GM21526 (cell line): ENCODE data around the gene ACAT2.
A peak's percentile ranks its signal among the peaks of the same experiment; 100 is the strongest.
"Not testable (repeated sequence)": the region's sequence is repeated elsewhere in the genome, so short reads cannot be mapped to it uniquely, and the experiment has no call there.

Experiments
- ATAC-seq: cut with Tn5 transposase; IDR thresholded peaks from one replicate; pipeline ENCODE4 v1.9.1; 2021; ENCODE audit warnings: moderate library complexity; ENCODE audit not compliant: unreplicated experiment, low FRiP score

Gene ACAT2

DNA sequence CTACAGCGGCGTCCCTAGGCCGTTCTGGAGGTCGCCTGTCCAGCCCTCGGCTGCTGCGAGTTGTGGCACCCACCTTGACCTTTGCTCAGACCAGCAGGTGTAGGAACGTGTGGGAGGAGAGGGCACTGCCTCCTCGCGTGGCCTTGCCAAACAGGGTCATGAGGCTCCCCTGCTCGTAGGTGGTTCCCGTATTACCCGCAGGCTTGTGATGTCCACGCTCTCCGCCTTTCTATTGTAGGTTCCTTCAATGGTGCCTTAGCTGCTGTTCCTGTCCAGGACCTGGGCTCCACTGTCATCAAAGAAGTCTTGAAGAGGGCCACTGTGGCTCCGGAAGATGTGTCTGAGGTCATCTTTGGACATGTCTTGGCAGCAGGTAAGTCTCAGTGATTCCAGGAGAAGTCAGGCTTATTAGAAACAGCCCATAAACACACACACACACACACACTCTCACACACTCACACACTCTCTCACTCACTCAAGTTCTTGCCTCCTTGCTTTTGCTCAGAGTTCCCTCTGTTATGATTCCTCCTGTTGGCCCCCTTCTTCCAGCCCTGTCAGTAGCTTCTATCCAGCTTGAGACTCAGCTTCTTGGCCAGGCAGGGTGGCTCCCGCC is 942 bp downstream of the ACAT2 start:
- peak; percentile 3 for ATAC-seq

- ATAC-seq, result no peak
Observed at GRCh38 chr6:159766906-159767305, 5.1 kb downstream of the ACAT2 start.

DNA sequence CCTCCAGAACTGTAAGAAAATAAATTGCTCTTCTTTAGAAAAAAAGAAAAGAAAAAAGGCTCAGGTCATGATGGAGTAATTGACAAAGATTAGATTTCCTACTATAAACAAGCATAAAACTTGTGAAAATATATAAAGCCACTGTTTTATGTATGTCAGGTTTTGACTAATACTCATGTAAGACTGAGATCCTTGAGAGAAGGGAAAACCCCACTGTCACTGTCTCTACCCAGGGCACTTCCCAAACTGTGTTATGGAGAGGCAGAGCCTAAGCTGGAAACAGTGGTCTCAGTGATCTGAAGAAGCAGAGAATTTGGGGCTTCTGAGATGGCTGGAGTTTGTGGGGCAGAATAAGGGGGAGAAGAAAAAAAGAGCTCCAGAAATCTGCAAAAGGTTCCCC is 7.6 kb downstream of the ACAT2 start:
- no peak for ATAC-seq

- no peak for ATAC-seq
Observed at GRCh38 chr6:159772196-159772595, 10.4 kb downstream of the ACAT2 start.

DNA sequence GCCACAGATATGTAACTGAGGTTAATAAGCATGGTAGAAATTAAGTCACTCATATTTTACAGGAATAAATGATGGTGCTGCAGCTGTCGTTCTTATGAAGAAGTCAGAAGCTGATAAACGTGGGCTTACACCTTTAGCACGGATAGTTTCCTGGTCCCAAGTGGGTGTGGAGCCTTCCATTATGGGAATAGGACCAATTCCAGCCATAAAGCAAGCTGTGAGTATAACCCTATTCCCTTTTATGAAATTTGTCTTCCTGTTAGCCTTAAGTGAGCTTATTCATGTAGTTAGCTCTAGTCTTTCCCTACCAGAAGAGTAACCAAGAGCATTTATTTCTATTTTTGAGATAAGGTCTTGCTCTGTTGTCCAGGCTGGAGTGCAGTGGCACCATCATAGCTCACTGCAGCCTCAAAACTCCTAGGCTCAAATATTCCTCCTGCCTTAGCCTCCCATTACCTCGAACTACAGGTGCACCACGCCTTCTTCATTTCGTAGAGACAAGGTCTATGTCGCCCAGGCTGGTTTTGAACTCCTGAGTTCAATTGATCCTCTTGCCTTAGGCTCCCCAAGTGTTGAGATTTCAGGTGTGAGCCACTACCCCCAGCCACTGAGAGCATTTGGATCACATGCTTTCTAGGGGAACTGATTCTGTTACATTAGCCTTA is 15.5 kb downstream of the ACAT2 start:
- no peak for ATAC-seq

GRCh38 chr6:159778131-159778530 is 16.3 kb downstream of the ACAT2 start:
- no peak for ATAC-seq

DNA sequence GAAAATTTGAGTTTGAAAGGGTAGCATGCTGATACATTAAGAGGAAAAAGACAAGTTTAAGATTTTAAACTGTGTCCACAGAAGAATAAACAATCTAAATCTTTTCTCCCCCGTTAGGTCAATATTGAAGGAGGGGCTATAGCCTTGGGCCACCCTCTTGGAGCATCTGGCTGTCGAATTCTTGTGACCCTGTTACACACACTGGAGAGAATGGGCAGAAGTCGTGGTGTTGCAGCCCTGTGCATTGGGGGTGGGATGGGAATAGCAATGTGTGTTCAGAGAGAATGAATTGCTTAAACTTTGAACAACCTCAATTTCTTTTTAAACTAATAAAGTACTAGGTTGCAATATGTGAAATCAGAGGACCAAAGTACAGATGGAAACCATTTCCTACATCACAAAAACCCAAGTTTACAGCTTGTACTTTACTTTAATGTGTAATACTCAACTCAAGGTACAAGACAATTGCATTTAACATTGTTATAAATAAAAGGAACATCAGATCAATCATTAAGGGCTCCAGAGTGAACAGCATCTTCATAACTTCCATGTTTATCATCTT is 16.8 kb downstream of the ACAT2 start:
- ATAC-seq, result no peak

DNA sequence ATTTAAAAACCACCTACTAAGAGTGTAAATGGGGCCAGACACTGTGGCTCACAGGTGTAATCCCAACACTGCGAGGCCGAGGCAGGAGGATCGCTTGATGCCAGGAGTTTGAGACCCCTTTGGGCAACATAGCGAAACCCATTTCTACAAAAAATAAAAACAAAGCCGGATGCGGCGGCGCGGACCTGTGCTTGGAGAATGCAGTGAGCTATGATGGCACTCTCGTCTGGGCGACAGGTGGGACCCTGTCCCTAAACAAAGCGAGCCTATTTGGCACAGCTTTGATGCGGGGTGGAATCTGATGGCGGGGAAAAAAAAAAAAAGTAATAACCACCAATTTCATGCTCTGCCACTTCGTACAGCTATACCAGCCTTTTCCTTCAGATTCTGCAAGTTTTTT is 26.4 kb downstream of the ACAT2 start:
- ATAC-seq, result no peak

DNA sequence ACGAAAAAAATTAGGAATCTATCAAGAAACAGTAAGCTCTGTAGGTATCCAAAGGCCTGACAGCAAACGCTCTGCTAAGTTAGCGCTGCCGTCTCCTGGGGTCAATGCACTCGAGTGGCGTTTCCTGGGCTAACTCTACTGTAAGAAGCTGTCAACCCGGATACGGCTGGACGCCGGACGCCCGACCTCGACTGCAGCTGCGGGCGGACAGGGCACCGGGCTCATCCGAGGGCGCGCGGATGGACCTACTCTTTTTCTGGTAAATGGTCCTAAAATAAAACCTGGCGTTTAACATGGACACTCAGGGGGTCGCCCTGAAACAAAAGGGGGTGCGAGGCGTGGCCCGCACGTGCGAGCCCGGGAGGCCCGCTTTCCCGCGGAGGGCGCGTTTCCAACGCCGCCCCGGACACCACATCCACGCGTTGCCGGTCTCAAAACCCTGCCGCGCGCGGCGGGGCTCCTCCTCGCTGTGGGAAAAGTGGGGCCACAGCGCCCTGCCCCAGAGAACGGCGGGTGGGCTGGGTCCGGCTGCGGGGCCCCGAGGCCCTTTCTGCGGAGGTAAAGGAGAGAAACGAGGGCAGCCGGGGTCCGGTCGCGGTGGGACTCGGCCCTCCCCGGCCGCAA is 27.0 kb downstream of the ACAT2 start:
- ATAC-seq, result no peak

GRCh38 chr6:159789377-159790148 is 27.7 kb downstream of the ACAT2 start, which contains the start of gene TCP1:
TCP1 (minus strand) TSS chr6:159789602; CDS start chr6:159789468, 134 bp downstream.
- peak; percentile 67 for ATAC-seq

DNA sequence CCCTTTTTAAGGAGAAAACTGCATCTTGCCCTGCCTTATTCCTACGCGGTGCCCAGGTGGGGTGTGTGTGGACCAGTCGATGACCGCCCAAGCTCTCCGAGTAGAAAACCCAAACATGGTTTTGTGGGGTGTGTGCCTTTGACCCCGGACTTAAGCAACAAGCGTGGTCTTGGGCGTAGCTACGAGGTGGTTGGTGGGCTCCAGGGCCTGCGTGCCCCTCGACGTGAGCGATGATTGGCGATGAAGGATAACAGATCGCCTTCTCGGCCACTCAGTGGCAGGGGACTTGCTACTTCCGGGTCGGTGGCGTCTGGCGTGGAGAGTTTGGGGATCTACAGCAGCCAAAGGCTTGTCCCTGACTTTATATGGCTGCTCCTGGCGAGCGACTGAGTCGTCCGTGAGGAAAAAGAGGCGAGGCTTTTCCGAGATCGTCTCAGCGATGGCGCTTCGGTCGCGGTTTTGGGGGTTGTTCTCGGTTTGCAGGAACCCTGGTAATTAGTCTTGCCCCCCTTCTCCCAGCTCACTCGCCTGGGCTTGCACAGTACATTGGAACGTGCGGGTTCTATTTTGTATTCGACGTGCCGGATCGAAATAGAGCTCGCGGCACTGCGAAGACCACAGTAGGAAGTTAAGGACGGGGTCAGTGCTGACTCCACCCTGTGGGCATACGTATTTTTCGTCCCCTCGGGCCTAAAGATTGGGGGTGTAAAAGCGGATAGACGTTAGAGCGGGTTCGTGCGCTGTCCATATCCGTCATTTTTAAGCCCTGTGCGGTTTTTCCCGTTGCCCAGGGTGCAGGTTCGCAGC is 28.5 kb downstream of the ACAT2 start, which contains the start of gene MRPL18:
Gene MRPL18, plus strand, starts transcription at position 319 of the 807 bp plus-strand sequence. Its CDS starts 121 bp downstream, at position 440.
- peak; percentile 84 for ATAC-seq

DNA sequence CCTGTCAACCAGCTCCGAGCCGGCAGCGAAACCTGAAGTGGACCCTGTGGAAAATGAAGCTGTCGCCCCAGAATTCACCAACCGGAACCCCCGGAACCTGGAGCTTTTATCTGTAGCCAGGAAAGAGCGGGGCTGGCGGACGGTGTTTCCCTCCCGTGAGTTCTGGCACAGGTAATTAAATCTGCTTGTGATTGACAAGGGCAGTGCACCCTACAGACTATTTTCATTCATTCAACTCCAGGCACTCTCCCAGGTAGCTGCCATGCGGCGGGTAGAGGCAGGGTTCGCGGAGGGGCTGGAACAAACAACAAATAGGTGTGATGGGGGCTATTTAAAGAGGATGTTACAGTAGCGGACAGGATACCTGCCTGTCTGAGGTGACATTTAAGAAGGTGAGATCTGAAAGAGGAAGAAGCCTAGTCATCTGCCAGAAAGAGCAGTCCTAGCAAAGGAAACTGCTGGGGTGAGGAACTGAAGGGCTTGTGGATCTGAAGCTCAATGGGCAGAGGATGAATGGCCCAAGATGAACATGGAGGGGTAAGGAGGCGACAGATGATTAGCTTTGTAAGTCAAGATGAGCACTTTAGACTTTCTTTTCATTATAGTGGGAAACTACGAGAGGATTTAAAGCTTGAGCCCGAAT is 29.2 kb downstream of the ACAT2 start:
- no peak for ATAC-seq

GRCh38 chr6:159794976-159795375 is 33.1 kb downstream of the ACAT2 start:
- ATAC-seq, result not testable (repeated sequence)

DNA sequence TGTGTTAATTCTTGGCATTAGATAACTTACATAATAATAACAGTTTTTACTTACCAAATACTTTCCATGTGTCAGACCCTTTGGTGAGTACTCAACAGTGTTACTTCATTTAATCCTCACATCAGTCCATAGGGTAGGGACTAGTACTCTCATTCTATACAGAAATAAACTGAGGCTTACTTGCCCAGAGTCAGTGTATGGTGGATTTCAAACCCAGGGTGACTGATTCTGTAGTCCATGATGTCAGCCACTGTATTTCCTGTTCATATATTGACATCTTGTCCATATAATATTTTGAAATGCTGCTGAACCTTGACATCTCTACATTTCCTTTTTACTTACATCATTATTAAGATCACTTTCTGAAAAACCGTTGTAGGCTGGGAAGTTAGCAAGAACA is 35.7 kb downstream of the ACAT2 start:
- no peak for ATAC-seq

- no peak for ATAC-seq
Observed at GRCh38 chr6:159800141-159800865, 38.5 kb downstream of the ACAT2 start, which contains the start of gene PNLDC1. PNLDC1 (plus strand) TSS chr6:159800276; CDS start chr6:159800308, 32 bp downstream.

DNA sequence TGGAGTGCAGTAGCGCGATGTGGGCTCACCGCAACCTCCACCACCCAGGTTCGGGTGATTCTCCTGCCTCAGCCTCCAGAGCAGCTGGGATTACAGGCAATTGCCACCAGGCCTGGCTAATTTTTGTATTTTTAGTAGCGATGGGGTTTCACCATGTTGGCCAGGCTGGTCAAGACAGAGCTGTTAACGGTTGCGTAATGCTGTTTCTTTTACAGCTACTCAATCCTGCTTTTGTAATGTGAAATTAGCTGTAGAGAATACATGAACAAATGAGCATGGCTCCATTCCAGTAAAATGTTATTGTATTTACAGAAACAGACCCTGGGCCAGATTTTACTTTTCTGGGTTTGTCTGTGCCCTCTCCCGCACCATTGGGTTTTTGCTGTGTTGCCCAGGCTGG is 40.1 kb downstream of the ACAT2 start:
- ATAC-seq, result no peak

GRCh38 chr6:159804504-159804903 is 42.7 kb downstream of the ACAT2 start:
- ATAC-seq, result no peak

DNA sequence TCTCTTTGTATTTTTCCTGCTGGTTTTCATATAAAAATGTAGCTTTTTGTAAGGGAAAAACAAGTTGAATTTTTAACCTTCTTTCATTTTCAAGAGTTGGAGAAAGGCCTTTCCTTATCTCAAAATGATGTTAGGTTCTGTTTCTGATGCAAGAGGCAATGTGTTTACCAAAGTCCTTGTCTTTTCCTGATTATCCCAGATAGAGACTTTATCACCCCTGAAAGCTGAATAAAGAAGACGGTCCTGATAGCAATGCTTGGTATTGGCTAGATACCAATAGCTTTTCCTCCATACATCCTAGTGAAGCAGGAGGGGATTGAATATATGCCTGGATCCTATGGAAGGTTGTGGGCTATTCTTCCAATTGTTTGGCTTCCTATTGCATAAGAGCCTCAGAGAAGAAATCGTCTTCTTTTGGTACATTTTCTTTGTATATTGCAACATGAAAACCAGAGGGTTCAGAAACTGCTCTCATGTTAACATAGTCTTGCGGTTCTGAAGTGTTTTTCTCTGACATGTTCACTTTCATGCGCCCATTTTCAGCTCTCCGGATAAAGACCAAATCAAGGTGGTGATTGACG is 43.7 kb downstream of the ACAT2 start:
- ATAC-seq, result no peak
